ENCODE results near the gene B4GALT4. TPM values are rescaled to one million over a fixed set of nuclear protein-coding genes. Genes with fewer than 3 reads are reported as not detected.
"Not testable (repeated sequence)": the region's sequence is repeated elsewhere in the genome, so short reads cannot be mapped to it uniquely, and the experiment has no call there.

The B4GALT4 gene
- total RNA-seq, 1 donor from 2014 or later, result 14.8 TPM

DNA sequence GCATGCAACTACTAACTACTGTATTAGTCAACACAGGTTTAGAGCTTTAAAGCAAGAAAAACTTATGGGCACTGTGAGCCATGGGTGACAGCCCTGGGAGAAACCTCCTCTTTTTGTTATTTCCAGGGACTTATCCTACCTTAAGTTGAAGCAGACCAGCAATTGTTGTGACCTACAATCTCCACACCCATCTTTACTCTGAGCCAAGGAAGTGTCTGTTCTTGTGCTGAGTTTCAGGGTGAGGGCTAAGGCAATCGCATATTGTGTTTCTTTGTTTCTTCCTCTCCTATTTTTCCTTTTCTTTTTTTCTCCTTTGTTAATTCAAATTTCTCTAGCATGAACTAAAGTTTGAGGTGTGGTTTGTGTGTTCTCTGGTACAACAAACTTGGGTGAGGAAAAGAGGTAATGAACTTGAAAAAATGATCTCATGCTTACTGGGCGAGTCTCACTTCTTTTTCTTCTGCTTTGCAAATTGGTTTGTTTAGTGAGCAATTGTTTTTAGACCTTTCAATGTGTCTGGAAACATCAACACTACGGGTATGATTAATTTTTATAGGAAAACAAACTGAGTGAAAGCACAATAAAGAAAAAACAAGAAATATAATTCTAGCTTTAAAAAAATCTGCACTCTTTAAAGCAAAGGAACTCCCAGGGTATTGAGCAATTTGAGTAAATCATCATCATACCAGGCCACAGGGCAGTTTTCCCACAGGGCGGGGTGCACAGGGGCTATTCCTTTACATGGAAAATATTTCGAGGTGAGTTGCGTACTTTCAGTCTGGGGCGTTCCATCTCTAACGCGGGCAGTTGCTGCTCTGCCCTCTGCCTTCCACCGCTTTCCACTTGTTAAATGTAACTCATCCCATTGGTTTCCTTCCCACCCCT lies 64.6 kb downstream of the B4GALT4 start:
- H3K36me3 Mint-ChIP-seq (ENCODE audit: low read depth), result no peaks in the 10 kb centered on the region
- H3K4me3 Mint-ChIP-seq, result no peak overlapping the region
- no peaks in the 10 kb centered on the region for H3K4me1 Mint-ChIP-seq
- intact Hi-C loops (cut with micrococcal nuclease), result no loop called here
- H3K9me3 Mint-ChIP-seq, result peaks cover 3% of the 10 kb centered on the region
- no peak for DNase-seq
- peaks cover 12% of the 10 kb centered on the region for H3K27me3 Mint-ChIP-seq
- H3K27ac Mint-ChIP-seq, result no peak overlapping the region

DNA sequence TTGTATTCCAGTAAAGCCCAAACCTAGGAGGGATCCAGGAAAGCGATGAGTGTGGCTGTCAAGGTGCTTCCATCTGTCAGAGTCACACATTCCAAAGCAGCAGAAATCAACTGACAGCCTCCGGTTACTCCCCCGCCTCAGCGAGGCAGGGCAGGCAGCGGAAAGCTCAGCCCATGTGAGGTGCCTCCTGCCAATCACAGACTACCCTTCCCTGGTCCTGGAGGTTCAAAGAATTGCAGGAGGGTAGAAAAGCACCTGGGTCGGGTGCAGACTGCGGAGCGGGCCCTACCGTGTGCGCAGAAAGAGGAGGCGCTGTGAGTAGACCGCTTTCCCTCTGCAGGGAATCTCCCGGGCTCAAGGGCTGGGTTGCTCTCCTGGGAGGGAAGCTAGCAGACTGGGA lies 67.4 kb downstream of the B4GALT4 start, which contains the start of gene UPK1B:
Gene UPK1B, plus strand, starts transcription at position 274 of the 400 bp plus-strand sequence. CDS start 13,144 bp downstream, outside the sequence.
- no peak for DNase-seq
- H3K4me1 Mint-ChIP-seq, result no peaks in the 10 kb centered on the region
- H3K36me3 Mint-ChIP-seq (ENCODE audit: low read depth), result no peaks in the 10 kb centered on the region
- H3K9me3 Mint-ChIP-seq, result peaks cover 3% of the 10 kb centered on the region
- peaks cover 12% of the 10 kb centered on the region for H3K27me3 Mint-ChIP-seq
- H3K4me3 Mint-ChIP-seq, result no peak within 1 kb of the TSS
- intact Hi-C loops (cut with micrococcal nuclease), result no loop called here
- H3K27ac Mint-ChIP-seq, result no peak within 1 kb of the TSS

DNA sequence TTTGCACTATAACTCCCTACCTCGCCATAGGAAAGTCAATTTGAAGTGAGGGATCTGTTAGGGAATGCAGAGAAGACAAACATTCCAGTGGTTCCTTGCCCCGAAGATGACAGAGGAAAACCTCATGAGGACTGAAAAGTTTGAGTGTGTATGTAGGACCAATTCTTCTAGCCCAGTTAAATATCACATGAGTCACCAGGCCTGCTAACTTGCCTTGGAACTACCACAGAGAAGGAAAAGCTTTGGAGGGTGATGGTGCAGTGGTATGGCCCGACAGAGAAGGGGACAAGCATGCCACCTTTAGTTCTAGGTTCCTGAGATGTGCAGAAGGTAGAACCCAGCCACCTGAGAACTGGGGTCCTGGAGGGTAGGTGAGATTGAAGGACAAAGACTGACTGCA lies 69.9 kb downstream of the B4GALT4 start:
- Mint-ChIP-seq H3K27me3 (peaks cover 8% of the 10 kb centered on the region), H3K27ac (no peak overlapping the region), H3K9me3 (peaks cover under 1% of the 10 kb centered on the region), H3K36me3 (ENCODE audit: low read depth) (no peaks in the 10 kb centered on the region), H3K4me1 (no peaks in the 10 kb centered on the region), H3K4me3 (no peak overlapping the region)
- intact Hi-C loops (cut with micrococcal nuclease), result no loop called here
- DNase-seq, result no peak

DNA sequence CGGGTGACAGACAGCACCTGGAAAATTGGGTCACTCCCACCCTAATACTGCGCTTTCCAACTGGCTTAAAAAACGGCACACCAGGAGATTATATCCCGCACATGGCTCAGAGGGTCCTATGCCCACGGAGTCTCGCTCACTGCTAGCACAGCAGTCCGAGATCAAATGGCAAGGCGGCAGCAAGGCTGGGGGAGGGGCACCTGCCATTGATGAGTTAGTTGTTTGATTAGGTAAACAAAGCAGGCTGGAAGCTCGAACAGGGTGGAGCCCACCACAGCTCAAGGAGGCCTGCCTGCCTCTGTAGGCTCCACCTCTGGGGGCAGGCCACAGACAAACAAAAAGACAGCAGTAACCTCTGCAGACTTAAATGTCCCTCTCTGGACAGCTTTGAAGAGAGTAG lies 75.9 kb downstream of the B4GALT4 start:
- H3K27ac Mint-ChIP-seq; H3K9me3 Mint-ChIP-seq; H3K36me3 Mint-ChIP-seq (ENCODE audit: low read depth); H3K27me3 Mint-ChIP-seq; intact Hi-C loops (cut with micrococcal nuclease); H3K4me1 Mint-ChIP-seq; DNase-seq; H3K4me3 Mint-ChIP-seq: not testable (repeated sequence)

Other genes with a start within 250 kb of the B4GALT4 start
- 0.47 TPM in 1 of 2 replicates, not detected in the other for gene IGSF11, start 206.0 kb downstream of the B4GALT4 start, total RNA-seq
- gene TEX55, start 94.7 kb downstream of the B4GALT4 start, total RNA-seq, result not detected in 2 replicates
- not detected in 2 replicates for gene UPK1B, start 67.3 kb downstream of the B4GALT4 start, total RNA-seq
- gene ARHGAP31, start 53.5 kb upstream of the B4GALT4 start, total RNA-seq, result 9.5 and 11.0 TPM in 2 replicates
- 44.0 and 52.2 TPM in 2 replicates for gene TMEM39A, start 222.7 kb upstream of the B4GALT4 start, total RNA-seq
- gene POGLUT1, start 228.1 kb upstream of the B4GALT4 start, total RNA-seq, result 23.9 and 25.6 TPM in 2 replicates